Amniotic stem cell (primary cell): Measurements from ENCODE around the gene ASH1L.

Experiments used
- DNase-seq: peaks from one replicate; lab custom pipeline; 2025; lab: John Stamatoyannopoulos, UW

Gene ASH1L

GRCh38 chr1:155326020-155326526, 236.5 kb downstream of the ASH1L start:
- DNase-seq, result no peak

- no peak for DNase-seq
These were observed 237.1 kb downstream of the ASH1L start for GRCh38 chr1:155325603-155325893.

GRCh38 chr1:155324717-155325602, 237.6 kb downstream of the ASH1L start:
- DNase-seq, result no peak

GRCh38 chr1:155324037-155324716, 238.4 kb downstream of the ASH1L start:
- peak; percentile 95 for DNase-seq

- peak; percentile 44 for DNase-seq
These were observed 238.9 kb downstream of the ASH1L start for GRCh38 chr1:155323729-155324036.

GRCh38 chr1:155322953-155323728, 239.5 kb downstream of the ASH1L start:
- peak; percentile 90 for DNase-seq

- DNase-seq, result no peak
These were observed 240.0 kb downstream of the ASH1L start for GRCh38 chr1:155322571-155322952.

GRCh38 chr1:155321639-155322503, 240.7 kb downstream of the ASH1L start:
- no peak for DNase-seq

- peak; percentile 45 for DNase-seq
These were observed 241.7 kb downstream of the ASH1L start, which contains the start of gene RUSC1 for GRCh38 chr1:155320661-155321617. Gene RUSC1, plus strand, starts transcription at chr1:155320894. Its CDS starts 880 bp downstream, at chr1:155321774.

- no peak for DNase-seq
These were observed 242.4 kb downstream of the ASH1L start for GRCh38 chr1:155320252-155320651.

- no peak for DNase-seq
These were observed 243.1 kb downstream of the ASH1L start for GRCh38 chr1:155319536-155319935.

- DNase-seq, result no peak
These were observed 244.5 kb downstream of the ASH1L start for GRCh38 chr1:155318082-155318481.

GRCh38 chr1:155316922-155317321, 245.7 kb downstream of the ASH1L start:
- DNase-seq, result no peak

- DNase-seq, result no peak
These were observed 249.3 kb downstream of the ASH1L start for GRCh38 chr1:155313261-155313660.

GRCh38 chr1:155309423-155310021, 253.1 kb downstream of the ASH1L start:
- DNase-seq, result no peak

- DNase-seq, result peak; percentile 99
These were observed 253.8 kb downstream of the ASH1L start, which contains the start of gene FDPS for GRCh38 chr1:155308493-155309422. Gene FDPS, plus strand, starts transcription at chr1:155308866. Its CDS starts 924 bp downstream, at chr1:155309790.

GRCh38 chr1:155307247-155307740, 255.3 kb downstream of the ASH1L start:
- no peak for DNase-seq

GRCh38 chr1:155305881-155306391, 256.7 kb downstream of the ASH1L start:
- DNase-seq, result no peak
